GM18907 (cell line): ENCODE results near the gene PDIA5.
A peak's percentile ranks its signal among the peaks of the same experiment; 100 is the strongest.

ENCODE experiments used
- ATAC-seq: cut with Tn5 transposase; IDR thresholded peaks from one replicate; pipeline ENCODE4 v1.9.1; 2021; ENCODE audit warnings: mild to moderate bottlenecking, moderate library complexity; ENCODE audit not compliant: unreplicated experiment

PDIA5 gene

GRCh38 chr3:123089611-123090331 is 22.9 kb downstream of the PDIA5 start:
- no peak for ATAC-seq

- ATAC-seq, result no peak
Measured at GRCh38 chr3:123090728-123091531, 24.1 kb downstream of the PDIA5 start.

DNA sequence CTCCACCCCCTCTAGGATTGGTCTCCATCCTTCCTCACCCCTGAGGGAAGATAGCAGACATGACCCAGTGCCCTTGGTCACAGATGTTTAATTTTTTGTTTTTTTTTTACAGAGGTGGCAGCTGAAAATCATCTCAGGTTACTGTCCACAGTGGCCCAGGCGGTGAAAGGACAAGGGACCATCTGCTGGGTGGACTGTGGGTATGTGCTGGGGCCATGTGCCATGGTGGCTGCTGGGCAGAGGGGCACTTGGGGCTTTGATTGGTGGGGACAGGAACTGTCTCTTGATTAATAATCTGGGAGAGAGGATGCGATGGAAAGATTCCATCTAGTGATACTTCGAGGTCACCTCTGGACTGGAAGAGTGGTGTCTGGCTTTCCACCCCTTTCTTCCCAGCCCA is 25.4 kb downstream of the PDIA5 start:
- ATAC-seq, result no peak

DNA sequence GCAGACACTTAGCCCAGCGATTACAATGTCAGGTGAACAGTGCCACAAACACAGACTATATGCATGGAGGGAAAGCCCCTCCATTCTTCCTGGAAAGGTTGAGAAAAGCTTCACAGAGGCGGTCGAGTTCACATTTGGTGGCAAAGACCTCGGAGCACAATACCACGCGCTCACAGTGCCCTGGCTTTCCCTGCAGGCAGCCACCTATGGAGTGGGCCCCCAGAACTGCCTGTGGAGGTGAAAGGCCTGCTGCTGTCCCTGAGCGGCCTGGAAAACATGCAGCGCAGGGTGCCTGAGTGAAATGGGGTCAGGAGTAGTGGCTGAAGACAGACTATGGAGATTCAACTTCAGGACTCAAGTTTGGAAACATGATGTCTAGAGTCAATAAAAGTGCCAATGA is 26.9 kb downstream of the PDIA5 start:
- no peak for ATAC-seq

DNA sequence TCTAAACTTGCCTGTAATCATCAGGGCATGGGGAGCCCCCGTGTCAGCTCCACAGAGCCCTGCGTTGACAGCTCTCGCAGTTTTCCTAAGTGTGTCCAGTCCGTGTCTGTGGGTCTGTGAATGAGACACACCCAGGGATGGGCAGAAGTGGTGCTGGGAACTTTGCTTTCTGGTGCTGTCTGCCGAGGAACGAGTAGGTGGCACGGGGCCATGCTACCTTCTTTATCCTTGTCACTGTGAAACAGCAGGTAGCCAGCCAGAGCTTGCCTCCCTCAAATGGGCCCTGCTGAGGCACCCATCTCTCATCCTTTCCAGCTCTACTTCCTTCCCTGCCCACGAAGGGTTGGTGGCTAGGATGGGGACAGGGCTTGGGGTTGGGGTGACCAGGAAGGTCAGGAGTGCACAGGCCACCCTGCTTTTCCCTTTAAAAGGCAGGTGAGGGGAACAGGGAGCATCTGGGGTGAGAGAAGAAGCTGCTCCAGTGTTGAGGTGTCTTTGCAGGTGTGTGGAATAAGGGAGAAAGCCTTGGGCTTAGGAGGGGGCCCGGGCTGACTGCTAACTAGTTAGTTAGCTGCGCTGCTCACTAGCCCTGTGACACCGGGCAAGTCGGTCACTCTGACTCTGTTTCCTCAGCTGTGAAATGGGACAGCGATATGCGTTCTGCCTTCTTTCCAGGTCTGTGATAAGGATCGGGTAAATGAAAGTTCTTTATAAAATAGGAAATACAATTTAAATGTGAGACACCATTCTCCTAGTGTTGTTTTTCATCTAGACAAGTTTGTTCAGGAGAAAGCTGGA is 27.9 kb downstream of the PDIA5 start:
- ATAC-seq, result no peak

DNA sequence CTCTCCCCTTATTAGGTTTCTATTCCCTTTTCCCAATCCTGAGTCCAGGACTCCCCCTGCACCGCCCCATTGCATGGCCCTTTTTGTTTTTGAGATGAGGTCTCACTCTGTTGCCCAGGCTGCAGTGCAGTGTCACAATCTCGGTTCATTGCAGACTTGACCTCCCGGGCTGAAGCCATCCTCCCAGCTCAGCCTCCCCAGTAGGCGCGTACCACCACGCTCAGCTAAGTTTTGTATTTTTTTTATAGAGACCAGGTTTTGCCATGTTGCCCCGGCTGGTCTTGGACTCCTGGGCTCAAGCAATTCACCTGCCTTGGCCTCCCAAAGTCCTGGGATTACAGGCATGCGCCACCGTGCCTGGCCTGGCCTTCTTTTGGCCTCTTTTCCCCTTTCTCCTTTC is 29.3 kb downstream of the PDIA5 start:
- no peak for ATAC-seq

DNA sequence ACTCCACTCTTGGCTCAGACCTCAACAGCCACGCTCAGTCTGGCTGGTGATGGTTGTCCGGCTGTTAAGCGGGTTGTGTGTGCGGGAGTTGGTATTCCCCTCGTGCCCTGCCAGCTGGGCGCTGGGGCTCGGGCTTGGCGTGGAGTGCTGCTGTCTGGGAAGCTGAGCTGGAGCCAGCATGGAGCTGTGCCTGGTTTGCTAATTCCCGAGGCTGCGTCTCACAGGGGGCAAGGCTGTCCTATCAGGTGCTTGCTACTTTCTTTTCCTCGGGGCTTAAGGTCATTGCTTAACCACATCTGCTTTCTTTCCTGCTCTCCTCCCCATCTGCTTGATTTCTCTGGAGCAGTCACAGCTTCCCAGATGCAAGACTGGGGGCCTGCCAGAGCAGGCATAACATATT is 29.9 kb downstream of the PDIA5 start:
- ATAC-seq, result no peak

- no peak for ATAC-seq
Measured at GRCh38 chr3:123098426-123099330, 31.9 kb downstream of the PDIA5 start.

DNA sequence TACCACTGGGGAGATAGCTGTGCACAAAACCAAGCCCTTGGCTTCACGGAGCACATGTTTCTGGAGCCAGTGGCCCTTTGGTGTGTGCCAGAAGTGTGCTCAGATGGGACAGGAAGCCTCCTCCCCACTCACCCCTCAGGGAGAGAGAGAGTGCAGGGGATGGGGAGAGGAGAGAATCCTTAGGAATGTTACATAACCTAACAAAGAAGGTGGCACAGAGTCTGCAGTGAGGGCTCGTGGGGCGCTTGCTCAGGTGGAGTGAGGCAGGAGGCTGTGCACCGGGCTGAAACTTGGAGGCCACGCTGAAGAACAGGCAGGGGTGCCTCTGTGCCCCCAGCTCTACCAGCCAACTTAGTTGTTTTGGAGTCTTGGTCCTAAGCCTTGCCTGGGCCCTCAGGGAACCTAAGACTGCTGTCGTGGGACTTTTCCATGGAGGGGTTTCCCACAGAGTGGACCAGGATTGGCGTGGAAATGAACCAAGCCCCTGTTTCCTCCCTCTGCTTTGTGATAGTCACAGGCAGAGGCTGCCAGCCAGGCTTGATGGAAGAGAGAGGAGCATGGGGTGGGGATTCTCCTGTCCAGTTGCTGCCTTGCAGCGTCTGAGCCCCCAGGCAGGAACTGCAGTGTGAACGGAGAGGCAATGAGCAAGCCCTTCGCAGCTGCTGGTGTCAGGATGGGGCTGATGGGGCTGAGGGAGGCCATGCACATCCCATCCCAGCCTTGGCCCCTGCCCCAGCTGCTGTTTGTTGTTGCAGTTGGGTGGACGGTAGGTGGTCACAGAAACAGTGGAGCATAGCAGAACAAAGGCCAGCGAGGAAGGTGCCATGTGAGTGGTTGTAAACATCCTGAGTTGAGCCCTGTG is 32.7 kb downstream of the PDIA5 start:
- ATAC-seq, result no peak

GRCh38 chr3:123100193-123100776 is 33.5 kb downstream of the PDIA5 start:
- ATAC-seq, result no peak

GRCh38 chr3:123102249-123102648 is 35.4 kb downstream of the PDIA5 start:
- no peak for ATAC-seq

DNA sequence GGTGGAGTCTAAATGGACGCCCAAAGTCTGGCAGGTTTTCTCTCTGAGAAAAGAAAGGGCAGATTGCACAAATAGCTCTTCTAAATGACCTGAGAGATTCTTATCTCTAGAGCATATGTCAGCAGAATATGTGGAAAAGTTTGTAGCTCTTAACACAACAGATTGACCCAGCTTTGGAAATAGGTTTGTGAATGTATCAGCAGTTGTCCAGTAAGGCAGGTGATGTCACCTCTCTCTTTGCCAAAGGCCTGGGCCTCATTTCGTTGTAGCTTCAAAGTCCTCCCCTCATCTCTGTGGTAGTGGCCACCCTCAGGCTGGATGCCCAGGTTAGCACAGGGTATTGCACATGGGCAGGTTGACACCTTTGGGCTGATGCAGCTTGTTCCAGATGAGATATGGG is 36.0 kb downstream of the PDIA5 start:
- ATAC-seq, result no peak

- ATAC-seq, result no peak
Measured at GRCh38 chr3:123104550-123104949, 37.7 kb downstream of the PDIA5 start.

DNA sequence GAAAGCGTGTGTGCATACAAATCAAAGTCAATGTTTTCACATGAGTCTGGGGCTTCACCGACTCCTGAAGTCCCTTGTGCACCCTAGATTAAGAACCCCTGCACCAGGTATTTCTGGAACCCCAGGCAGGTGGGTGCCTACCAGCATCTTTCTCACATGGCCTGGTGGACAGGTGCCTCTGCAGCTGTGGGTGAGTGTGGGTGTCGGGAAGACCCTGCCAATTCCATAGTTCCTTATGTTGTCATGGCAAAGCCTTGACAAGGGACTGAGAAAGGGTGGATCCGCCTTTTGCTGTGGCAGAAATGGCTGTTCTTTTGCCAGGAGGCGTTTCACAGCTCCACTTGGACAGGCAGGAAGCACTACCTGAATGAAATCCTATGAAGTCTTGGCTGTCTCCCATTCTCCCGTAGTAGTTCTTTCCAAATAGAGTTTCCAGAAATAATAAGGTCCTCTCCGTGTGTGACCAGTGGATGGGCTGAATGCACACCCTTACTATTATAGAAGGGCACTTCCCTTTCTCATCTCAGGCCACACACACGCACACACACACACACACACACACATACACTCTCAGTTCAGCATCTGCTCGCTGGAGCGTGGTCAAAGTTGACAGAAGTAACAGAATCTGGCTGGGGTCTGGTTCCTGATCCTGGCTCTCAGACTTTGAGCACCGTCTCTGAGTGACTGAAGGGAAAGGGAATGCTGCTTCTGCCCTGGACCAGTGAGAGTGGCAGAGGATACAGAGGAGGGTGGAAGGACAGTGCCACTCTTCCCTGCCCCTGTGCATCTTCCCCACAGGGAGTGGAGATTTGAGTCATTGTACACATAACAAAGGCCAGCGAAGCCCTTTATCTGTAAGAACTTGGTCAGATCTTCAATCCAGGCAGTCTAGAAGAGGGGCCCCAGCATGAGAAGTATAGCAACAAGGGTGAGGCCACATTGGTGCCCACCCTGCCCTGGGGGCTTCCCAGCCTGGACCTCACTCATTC is 38.7 kb downstream of the PDIA5 start:
- peak; percentile 58 for ATAC-seq

GRCh38 chr3:123110282-123110975 is 43.6 kb downstream of the PDIA5 start:
- no peak for ATAC-seq

- ATAC-seq, result no peak
Measured at GRCh38 chr3:123110976-123111615, 44.3 kb downstream of the PDIA5 start.

GRCh38 chr3:123111640-123112039 is 44.8 kb downstream of the PDIA5 start:
- ATAC-seq, result no peak
